GM12864 (cell line): ENCODE results near the gene FIZ1.
"Not testable (repeated sequence)": the region's sequence is repeated elsewhere in the genome, so short reads cannot be mapped to it uniquely, and the experiment has no call there.

ENCODE experiments used
- DNase-seq: peaks from one replicate; pipeline ENCODE4 v3.0.0-alpha.2; 2011; ENCODE audit warnings: low read depth
- H3K4me3 ChIP-seq: 2 replicates; pipeline ENCODE4 v1.5.1; 2011; ENCODE audit warnings: mild to moderate bottlenecking, low read depth, low read length, control low read depth
- CTCF ChIP-seq: IDR thresholded peaks from 2 replicates; pipeline ENCODE4 v1.5.1; 2011; ENCODE audit warnings: low read depth, mild to moderate bottlenecking, moderate library complexity, low read length, control low read depth, inconsistent platforms; ENCODE audit errors: missing control alignments

FIZ1 gene

GRCh38 chr19:55581145-55581822, 18.0 kb downstream of the FIZ1 start:
- TF ChIP-seq CTCF, result no peak
- no peak for DNase-seq
- peak overlapping the region; percentile 81 for H3K4me3 ChIP-seq

DNA sequence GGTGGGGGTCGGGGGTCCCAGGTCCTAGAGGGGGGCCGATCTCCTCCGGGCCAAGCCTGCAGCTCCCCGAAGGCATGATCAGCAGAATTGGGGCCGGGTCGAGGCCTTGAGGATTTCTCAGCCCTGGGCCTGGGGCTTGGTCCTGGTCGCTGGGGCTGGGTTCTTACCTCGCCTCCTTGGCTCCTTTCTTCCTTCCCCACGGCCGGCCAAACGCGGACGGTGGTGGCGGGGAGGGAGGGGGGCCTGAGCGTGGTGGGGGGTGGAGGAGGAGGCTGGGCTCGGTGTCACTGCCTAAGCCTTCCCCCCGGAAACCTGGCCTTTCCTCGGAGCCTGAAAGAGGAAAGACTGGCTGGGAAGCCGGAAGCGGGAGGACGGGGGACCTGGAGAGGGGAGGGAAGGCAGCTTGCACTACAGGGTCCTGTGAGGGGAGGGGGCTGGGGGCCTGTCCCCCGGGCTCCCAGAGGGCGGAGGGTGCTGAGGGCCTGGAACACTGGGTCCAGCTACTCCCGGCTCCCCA, 18.6 kb downstream of the FIZ1 start, which contains the start of gene ZNF579:
Gene ZNF579 (minus strand): TSS at position 221 of the 517 bp plus-strand sequence. CDS start 1,209 bp downstream, outside the sequence.
- peak within 1 kb of the TSS; percentile 81 for H3K4me3 ChIP-seq
- TF ChIP-seq CTCF, result no peak
- peak; percentile 59 for DNase-seq

GRCh38 chr19:55579766-55580621, 19.3 kb downstream of the FIZ1 start:
- H3K4me3 ChIP-seq, result peak overlapping the region; percentile 81
- DNase-seq, result no peak
- no peak for TF ChIP-seq CTCF

DNA sequence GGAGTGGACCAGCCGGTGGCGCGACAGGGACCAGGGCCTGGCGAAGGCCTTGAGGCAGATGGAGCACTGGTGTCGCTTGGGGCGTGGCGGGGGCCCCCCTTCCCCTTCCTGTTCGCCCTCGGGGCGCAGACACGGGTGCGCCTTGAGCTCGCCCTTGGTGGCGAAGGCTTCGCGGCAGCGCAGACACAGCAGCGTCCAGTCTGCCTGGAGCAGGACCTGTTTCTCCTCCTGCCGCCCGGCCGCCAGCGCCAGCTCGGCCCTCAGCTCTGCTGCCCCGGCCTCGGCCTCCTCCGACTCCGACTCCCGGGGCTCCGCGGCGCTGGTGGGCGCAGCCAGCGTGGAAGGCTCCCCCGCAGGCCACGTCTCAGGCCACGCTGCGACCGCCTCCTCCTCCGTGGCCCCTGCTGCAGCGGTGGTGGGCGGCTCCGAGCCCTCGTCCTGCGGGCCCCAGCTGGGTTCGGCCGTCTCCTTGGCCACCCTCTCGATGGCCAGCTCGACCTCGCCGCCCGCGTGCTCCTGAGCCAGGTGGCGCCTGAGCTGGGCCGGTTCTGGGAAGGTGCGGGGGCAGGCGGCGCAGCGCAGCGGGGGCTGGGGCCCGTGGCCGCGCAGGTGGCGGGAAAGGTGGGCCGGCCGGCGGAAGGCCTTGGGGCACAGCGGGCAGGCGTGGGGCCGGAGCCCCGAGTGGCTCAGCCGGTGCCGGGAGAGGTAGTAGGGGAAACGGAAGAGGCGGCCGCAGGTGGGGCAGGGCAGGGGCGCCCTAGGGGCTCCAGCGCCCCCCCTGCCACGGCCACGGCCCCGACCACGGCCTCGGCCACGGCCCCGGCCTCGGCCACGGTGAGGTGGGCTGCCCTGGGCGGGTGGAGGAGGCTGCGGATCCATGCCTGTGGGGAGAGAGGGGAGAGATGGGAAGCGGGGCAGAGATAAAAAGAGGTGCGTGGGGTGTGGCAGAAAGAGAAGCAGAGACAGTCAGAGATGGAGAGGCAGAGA, 20.3 kb downstream of the FIZ1 start:
- no peak for DNase-seq

GRCh38 chr19:55578031-55578760, 21.1 kb downstream of the FIZ1 start:
- no peak overlapping the region for H3K4me3 ChIP-seq
- no peak for TF ChIP-seq CTCF
- DNase-seq, result no peak

More for the DNA sequence above, 20.3 kb downstream of the FIZ1 start:
- TF ChIP-seq CTCF, result no peak
- no peak overlapping the region for H3K4me3 ChIP-seq

DNA sequence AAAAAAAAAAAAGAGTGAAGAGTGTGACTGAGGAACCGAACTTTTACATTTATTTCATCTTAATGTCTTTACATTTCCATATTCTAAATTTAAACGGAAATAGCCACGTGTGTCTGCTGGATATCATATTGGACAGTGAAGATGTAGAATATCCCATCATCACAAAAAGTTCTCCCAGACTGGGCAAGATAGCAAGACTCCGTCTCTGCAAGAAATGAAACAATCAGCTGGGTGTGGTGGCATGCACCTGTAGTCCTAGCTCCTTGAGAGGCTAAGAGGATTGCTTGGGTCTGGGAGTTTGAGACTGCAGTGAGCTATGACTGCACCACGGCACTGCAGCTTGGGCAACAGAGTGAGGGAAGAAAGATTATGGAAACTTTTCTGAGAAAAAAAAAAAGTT, 22.6 kb downstream of the FIZ1 start:
- DNase-seq, result no peak
- H3K4me3 ChIP-seq, result no peak overlapping the region
- TF ChIP-seq CTCF, result no peak

DNA sequence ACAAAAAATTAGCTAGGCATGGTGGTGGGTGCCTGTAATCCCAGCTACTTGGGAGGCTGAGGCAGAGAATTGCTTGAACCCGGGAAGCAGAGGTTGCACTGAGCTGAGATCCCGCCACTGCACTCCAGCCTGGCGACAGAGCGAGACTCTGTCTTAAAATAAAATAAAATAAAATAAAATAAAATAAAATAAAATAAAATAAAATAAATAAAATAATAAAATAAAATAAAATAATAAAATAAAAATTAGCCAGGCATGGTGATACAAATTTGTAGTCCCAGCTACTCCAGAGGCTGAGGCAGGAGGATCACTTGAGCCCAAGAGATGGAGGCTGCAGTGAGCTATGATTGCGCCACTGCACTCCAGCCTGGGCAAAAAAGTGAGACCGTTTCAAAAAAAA, 25.4 kb downstream of the FIZ1 start:
- H3K4me3 ChIP-seq, DNase-seq: not testable (repeated sequence)

- not testable (repeated sequence) for DNase-seq, H3K4me3 ChIP-seq
Observed at GRCh38 chr19:55569477-55569876, 29.8 kb downstream of the FIZ1 start.
